DND-41 (cell line): ENCODE results near the gene MAP3K15.

Experiments
- EZH2 ChIP-seq: IDR thresholded peaks from 3 replicates; pipeline ENCODE4 v1.6.1; 2012; ENCODE audit warnings: borderline replicate concordance, low read depth, mild to moderate bottlenecking, moderate library complexity, low read length, inconsistent platforms; ENCODE audit not compliant: severe bottlenecking
- TF ChIP-seq, protein P1 (sequence below): IDR thresholded peaks from 2 replicates; pipeline ENCODE4 v1.5.1; 2012; ENCODE audit warnings: borderline replicate concordance, low read length, moderate library complexity, mild to moderate bottlenecking; ENCODE audit not compliant: poor library complexity, severe bottlenecking; ENCODE audit errors: extremely low read depth

DNA sequence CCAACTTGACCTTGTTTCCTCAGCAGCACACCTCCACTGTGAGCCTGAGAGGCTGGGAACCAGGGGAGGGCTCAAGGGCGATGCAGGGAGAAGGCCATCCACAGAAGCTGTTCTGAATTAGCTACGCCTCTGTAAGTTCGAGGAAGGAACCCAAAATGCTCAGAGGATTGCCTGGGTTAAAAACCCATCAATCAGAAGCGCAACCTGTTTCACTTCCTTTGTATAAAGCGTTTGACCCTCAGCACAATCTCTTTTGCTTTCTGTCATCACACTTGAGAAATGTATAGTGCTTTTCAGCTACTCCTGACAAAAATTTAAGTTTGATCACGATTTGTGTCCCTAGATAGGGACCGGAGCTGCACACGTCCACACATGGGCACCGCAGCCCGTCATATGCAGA, 48.0 kb upstream of the MAP3K15 start:
- TF ChIP-seq, protein P1, sequence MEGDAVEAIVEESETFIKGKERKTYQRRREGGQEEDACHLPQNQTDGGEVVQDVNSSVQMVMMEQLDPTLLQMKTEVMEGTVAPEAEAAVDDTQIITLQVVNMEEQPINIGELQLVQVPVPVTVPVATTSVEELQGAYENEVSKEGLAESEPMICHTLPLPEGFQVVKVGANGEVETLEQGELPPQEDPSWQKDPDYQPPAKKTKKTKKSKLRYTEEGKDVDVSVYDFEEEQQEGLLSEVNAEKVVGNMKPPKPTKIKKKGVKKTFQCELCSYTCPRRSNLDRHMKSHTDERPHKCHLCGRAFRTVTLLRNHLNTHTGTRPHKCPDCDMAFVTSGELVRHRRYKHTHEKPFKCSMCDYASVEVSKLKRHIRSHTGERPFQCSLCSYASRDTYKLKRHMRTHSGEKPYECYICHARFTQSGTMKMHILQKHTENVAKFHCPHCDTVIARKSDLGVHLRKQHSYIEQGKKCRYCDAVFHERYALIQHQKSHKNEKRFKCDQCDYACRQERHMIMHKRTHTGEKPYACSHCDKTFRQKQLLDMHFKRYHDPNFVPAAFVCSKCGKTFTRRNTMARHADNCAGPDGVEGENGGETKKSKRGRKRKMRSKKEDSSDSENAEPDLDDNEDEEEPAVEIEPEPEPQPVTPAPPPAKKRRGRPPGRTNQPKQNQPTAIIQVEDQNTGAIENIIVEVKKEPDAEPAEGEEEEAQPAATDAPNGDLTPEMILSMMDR = no peak
- TF ChIP-seq EZH2 = no peak
